M059J (cell line): ENCODE data around the gene TNFRSF13B. TPM values are rescaled to one million over a fixed set of nuclear protein-coding genes. Genes with fewer than 3 reads are reported as not detected.

Experiments used
- DNase-seq: peaks from one replicate; pipeline ENCODE4 v3.0.0-alpha.2; 2012; ENCODE audit warnings: low read depth
- total RNA-seq: library from RNA; depleted of rRNA; stranded (reverse); fragments of >200 nt; shearing (Covaris generic); gene quantifications from 2 replicates; pipeline ENCODE4 v1.2.3, GENCODE V29; 2014

TNFRSF13B gene
- total RNA-seq, 1 experiment from 2014 or later = not detected

GRCh38 chr17:16938496-16939207 is 33.3 kb downstream of the TNFRSF13B start:
- DNase-seq = no peak

GRCh38 chr17:16938031-16938430 is 33.9 kb downstream of the TNFRSF13B start:
- DNase-seq = no peak

GRCh38 chr17:16937431-16937830 is 34.5 kb downstream of the TNFRSF13B start:
- DNase-seq = no peak

- DNase-seq = no peak
Measured at GRCh38 chr17:16936536-16937310, 35.2 kb downstream of the TNFRSF13B start.

- no peak for DNase-seq
Measured at GRCh38 chr17:16935786-16936185, 36.1 kb downstream of the TNFRSF13B start.

GRCh38 chr17:16935241-16935663 is 36.7 kb downstream of the TNFRSF13B start:
- DNase-seq = peak; percentile 34

GRCh38 chr17:16934836-16935235 is 37.1 kb downstream of the TNFRSF13B start:
- no peak for DNase-seq

- DNase-seq = no peak
Measured at GRCh38 chr17:16934133-16934795, 37.7 kb downstream of the TNFRSF13B start.

- peak; percentile 58 for DNase-seq
Measured at GRCh38 chr17:16933317-16934132, 38.4 kb downstream of the TNFRSF13B start.

GRCh38 chr17:16932611-16933010 is 39.3 kb downstream of the TNFRSF13B start:
- DNase-seq = no peak

GRCh38 chr17:16932156-16932555 is 39.8 kb downstream of the TNFRSF13B start:
- no peak for DNase-seq

- DNase-seq = no peak
Measured at GRCh38 chr17:16931318-16932060, 40.4 kb downstream of the TNFRSF13B start.

- no peak for DNase-seq
Measured at GRCh38 chr17:16930571-16931317, 41.2 kb downstream of the TNFRSF13B start.

GRCh38 chr17:16929757-16930520 is 42.0 kb downstream of the TNFRSF13B start:
- no peak for DNase-seq

GRCh38 chr17:16929035-16929680 is 42.8 kb downstream of the TNFRSF13B start:
- no peak for DNase-seq

- DNase-seq = no peak
Measured at GRCh38 chr17:16928406-16929034, 43.4 kb downstream of the TNFRSF13B start.

- no peak for DNase-seq
Measured at GRCh38 chr17:16927641-16928321, 44.1 kb downstream of the TNFRSF13B start.
